Neural cell (in vitro differentiated cells): ENCODE data around the gene TMEM61. TPM values are rescaled to one million over a fixed set of nuclear protein-coding genes. Genes with fewer than 3 reads are reported as not detected.

ENCODE experiments used
- H2AFZ ChIP-seq: fragments of 200-600, 300-800 bp; sonication (generic), shearing (Covaris generic); 2 replicates; pipeline ENCODE4 v1.6.0; 2014; ENCODE audit warnings: low read depth, mild to moderate bottlenecking, antibody characterized with exemption, low read length, moderate library complexity
- H3F3A ChIP-seq: fragments of 200-600 bp; shearing (Covaris generic); 2 replicates; pipeline ENCODE4 v1.6.1; 2016; ENCODE audit warnings: mild to moderate bottlenecking, moderate library complexity, mixed read lengths, antibody characterized with exemption, low read length; ENCODE audit not compliant: insufficient read depth, poor library complexity, severe bottlenecking
- H3K27ac ChIP-seq: fragments of 200-600, 300-800 bp; sonication (generic), shearing (Covaris generic); 2 replicates; pipeline ENCODE4 v1.5.1; 2014; ENCODE audit warnings: mild to moderate bottlenecking, low read length, moderate library complexity
- H3K27me3 ChIP-seq: fragments of 300-800, 200-600 bp; sonication (generic), shearing (Covaris generic); 2 replicates; pipeline ENCODE4 v1.6.0; 2014; ENCODE audit warnings: mild to moderate bottlenecking, low read depth, low read length, moderate library complexity; ENCODE audit not compliant: insufficient read depth
- H3K36me3 ChIP-seq: fragments of 300-800, 200-600 bp; sonication (generic), shearing (Covaris generic); 2 replicates; pipeline ENCODE4 v1.5.1; 2014; ENCODE audit warnings: mild to moderate bottlenecking, antibody characterized with exemption, low read length, moderate library complexity; ENCODE audit not compliant: insufficient read depth
- H3K4me2 ChIP-seq: fragments of 300-800, 200-600 bp; sonication (generic), shearing (Covaris generic); 2 replicates; pipeline ENCODE4 v1.6.0; 2014; ENCODE audit warnings: mild to moderate bottlenecking, low read length
- H3K4me3 ChIP-seq: fragments of 300-800, 200-600 bp; sonication (generic), shearing (Covaris generic); 2 replicates; pipeline ENCODE4 v1.5.1; 2014; ENCODE audit warnings: mild to moderate bottlenecking, low read length, moderate library complexity
- H3K79me2 ChIP-seq: fragments of 200-600 bp; shearing (Covaris generic); replicated peaks from 2 replicates; pipeline ENCODE4 v1.6.0; 2014; ENCODE audit warnings: mild to moderate bottlenecking, low read length, moderate library complexity; ENCODE audit not compliant: insufficient read depth
- H3K9ac ChIP-seq: fragments of 300-800, 200-600 bp; sonication (generic), shearing (Covaris generic); 2 replicates; pipeline ENCODE4 v1.6.1; 2016; ENCODE audit warnings: mild to moderate bottlenecking, low read length, mixed read lengths
- H3K9me2 ChIP-seq: fragments of 200-600 bp; shearing (Covaris generic); 2 replicates; pipeline ENCODE4 v1.6.1; 2016; ENCODE audit warnings: mild to moderate bottlenecking, low read length, mixed read lengths; ENCODE audit not compliant: insufficient read depth
- H3K9me3 ChIP-seq: fragments of 200-600, 300-800 bp; sonication (generic), shearing (Covaris generic); 2 replicates; pipeline ENCODE4 v1.6.1; 2016; ENCODE audit warnings: mild to moderate bottlenecking, mixed run types, low read length, moderate library complexity, mixed read lengths
- H4K20me1 ChIP-seq: fragments of 200-600 bp; shearing (Covaris generic); 2 replicates; pipeline ENCODE4 v1.6.1; 2016; ENCODE audit warnings: mild to moderate bottlenecking, mixed run types; ENCODE audit not compliant: insufficient read depth
- CTCF ChIP-seq: fragments of 450-650 bp; IDR thresholded peaks from 2 replicates; pipeline ENCODE4 v1.5.1; 2014; ENCODE audit warnings: antibody characterized with exemption, mild to moderate bottlenecking, moderate library complexity; ENCODE audit not compliant: poor library complexity, severe bottlenecking
- EP300 ChIP-seq: fragments of 450-650 bp; conservative IDR thresholded peaks from 2 replicates; pipeline ENCODE4 v1.6.1; 2014; ENCODE audit warnings: antibody characterized with exemption, mild to moderate bottlenecking, moderate library complexity; ENCODE audit not compliant: poor library complexity, severe bottlenecking
- EZH2 ChIP-seq: fragments of 200-600, 300-800 bp; shearing (Covaris generic), sonication (generic); IDR thresholded peaks from 2 replicates; pipeline ENCODE4 v1.6.1; 2014; ENCODE audit warnings: antibody characterized with exemption, low read length, borderline replicate concordance, mild to moderate bottlenecking; ENCODE audit not compliant: insufficient read depth, poor library complexity, severe bottlenecking
- MXI1 ChIP-seq: fragments of 450-650 bp; conservative IDR thresholded peaks from 2 replicates; pipeline ENCODE4 v1.6.1; 2014; ENCODE audit warnings: antibody characterized with exemption, mild to moderate bottlenecking; ENCODE audit not compliant: poor library complexity, severe bottlenecking
- POLR2AphosphoS5 ChIP-seq: IDR thresholded peaks from 2 replicates; pipeline ENCODE4 v1.6.1; 2012
- RAD21 ChIP-seq: fragments of 450-650 bp; conservative IDR thresholded peaks from 2 replicates; pipeline ENCODE4 v1.6.1; 2014; ENCODE audit warnings: antibody characterized with exemption, mild to moderate bottlenecking, moderate library complexity
- REST ChIP-seq: IDR thresholded peaks from 2 replicates; pipeline ENCODE4 v1.6.1; 2012; ENCODE audit warnings: borderline replicate concordance
- SMC3 ChIP-seq: fragments of 450-650 bp; conservative IDR thresholded peaks from 2 replicates; pipeline ENCODE4 v1.6.1; 2014; ENCODE audit warnings: antibody characterized with exemption, mild to moderate bottlenecking, moderate library complexity; ENCODE audit not compliant: poor library complexity
- TAF1 ChIP-seq: IDR thresholded peaks from 2 replicates; pipeline ENCODE4 v1.6.1; 2012; ENCODE audit warnings: low read depth
- polyA plus RNA-seq: library from polyadenylated mRNA; depleted of rRNA; stranded (reverse); fragments of >200 nt; gene quantifications from 2 replicates; pipeline ENCODE4 v1.2.3, GENCODE V29; 2014

The TMEM61 gene
- polyA plus RNA-seq, 1 donor from 2014 or later: not detected

GRCh38 chr1:54986025-54986424 is 5.6 kb downstream of the TMEM61 start:
- H4K20me1 ChIP-seq: no peaks in the 10 kb centered on the region
- H2AFZ ChIP-seq: no peak overlapping the region
- no peaks in the 10 kb centered on the region for H3K36me3 ChIP-seq

GRCh38 chr1:54986533-54986932 is 6.1 kb downstream of the TMEM61 start:
- Histone ChIP-seq H3K4me2 (no peak overlapping the region), H3F3A (no peaks in the 10 kb centered on the region), H3K27ac (no peak overlapping the region), H3K9me2 (no peaks in the 10 kb centered on the region), H3K79me2 (no peaks in the 10 kb centered on the region), H3K27me3 (peaks cover 8% of the 10 kb centered on the region), H3K36me3 (no peaks in the 10 kb centered on the region), H3K4me3 (no peak overlapping the region), H2AFZ (no peak overlapping the region), H3K9ac (no peak overlapping the region), H4K20me1 (no peaks in the 10 kb centered on the region), H3K9me3 (no peaks in the 10 kb centered on the region)
- no peak for TF ChIP-seq EP300
- TF ChIP-seq CTCF: no peak
- no peak for TF ChIP-seq SMC3
- TF ChIP-seq REST: no peak
- TF ChIP-seq POLR2AphosphoS5: no peak
- no peak for TF ChIP-seq MXI1
- TF ChIP-seq TAF1: no peak

More at GRCh38 chr1:54986025-54986424, 5.6 kb downstream of the TMEM61 start:
- H3K4me2 ChIP-seq: no peak overlapping the region
- H3K9me3 ChIP-seq: no peaks in the 10 kb centered on the region
- TF ChIP-seq REST: no peak
- no peak for TF ChIP-seq CTCF
- TF ChIP-seq TAF1: no peak
- TF ChIP-seq EZH2: no peak
- TF ChIP-seq POLR2AphosphoS5: no peak
- no peak for TF ChIP-seq SMC3
- TF ChIP-seq RAD21: no peak
- no peak for TF ChIP-seq MXI1
- TF ChIP-seq EP300: no peak
- no peaks in the 10 kb centered on the region for H3K9me2 ChIP-seq
- H3K27ac ChIP-seq: no peak overlapping the region
- H3K4me3 ChIP-seq: no peak overlapping the region
- H3K27me3 ChIP-seq: peaks cover 13% of the 10 kb centered on the region
- no peaks in the 10 kb centered on the region for H3F3A ChIP-seq
- no peaks in the 10 kb centered on the region for H3K79me2 ChIP-seq
- no peak overlapping the region for H3K9ac ChIP-seq
